Omental fat pad (tissue), 4 donors: ENCODE measurements around the gene SFMBT1. TPM values are rescaled to one million over a fixed set of nuclear protein-coding genes. Genes with fewer than 3 reads are reported as not detected.

Source experiments
- ATAC-seq: fragments of 150-250 bp; one replicate; pipeline ENCODE4 v1.9.1; 2016; ENCODE audit warnings: mild to moderate bottlenecking, moderate library complexity; ENCODE audit not compliant: low FRiP score
- DNase-seq: peaks from one replicate; pipeline ENCODE4 v3.0.0-alpha.2; 2019; ENCODE audit warnings: low spot score
- CTCF ChIP-seq, 3 donors: fragments of 450-650 bp; IDR thresholded peaks; one replicate each; pipeline ENCODE4 v1.5.1; 2016 to 2017; ENCODE audit warnings: antibody characterized with exemption in 3 of 3, mild to moderate bottlenecking in 3 of 3, moderate library complexity in 2 of 3
- total RNA-seq, 4 donors: library from RNA; depleted of rRNA; stranded (reverse); fragments of >200 nt; gene quantifications; one replicate each; pipeline ENCODE4 v1.1.0, GENCODE V29; 2016

The SFMBT1 gene
- total RNA-seq, 4 donors from 2014 or later, result 6.5 to 15.3 (median 8.7) TPM

DNA sequence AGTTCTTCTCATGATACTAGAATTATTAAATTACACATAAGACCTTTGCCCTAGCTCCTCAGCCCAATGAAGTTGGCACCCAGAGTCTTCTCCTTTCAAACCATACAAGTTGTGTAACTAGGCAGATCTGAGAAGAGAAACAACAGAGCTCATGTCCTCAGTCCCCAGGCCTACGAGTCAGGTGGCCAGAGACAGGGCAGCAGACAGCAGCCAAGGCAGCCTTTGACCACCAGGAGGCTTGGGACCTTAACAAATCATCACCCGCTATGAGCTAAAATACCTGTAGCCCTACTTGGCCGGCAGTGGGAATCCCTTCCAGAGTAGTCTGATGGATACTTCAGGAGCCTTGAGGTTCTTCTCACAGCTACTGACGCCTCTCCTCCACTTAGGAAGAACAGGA is 166.8 kb downstream of the SFMBT1 start:
- DNase-seq (no peak), ATAC-seq (no peak)
- TF ChIP-seq CTCF (IDR thresholded peaks at IDR 0.05), result no peak

DNA sequence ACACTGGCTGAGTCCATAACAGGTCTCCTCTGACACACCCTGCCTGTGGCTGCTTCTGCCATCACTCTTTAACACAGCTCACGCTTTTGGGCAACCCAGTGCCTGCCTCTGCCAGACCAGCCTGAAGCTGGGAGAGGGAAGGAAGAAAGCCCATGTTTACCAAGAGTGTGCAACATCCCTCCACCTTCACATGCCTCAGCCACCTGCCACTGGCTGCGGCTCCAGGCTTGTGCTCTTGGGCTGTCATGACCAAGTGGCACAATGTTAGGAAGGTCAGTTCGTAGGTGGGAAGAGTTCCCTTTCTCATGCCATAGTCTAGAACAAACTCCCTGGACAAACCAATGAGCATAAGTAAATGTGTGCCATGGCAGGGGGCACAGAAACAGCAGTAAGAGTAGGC is 168.8 kb downstream of the SFMBT1 start:
- ATAC-seq (no peak), DNase-seq (no peak)
- TF ChIP-seq CTCF (IDR thresholded peaks at IDR 0.05), result no peak

GRCh38 chr3:52874864-52875587 is 170.8 kb downstream of the SFMBT1 start:
- DNase-seq (no peak), ATAC-seq (no peak)
- TF ChIP-seq CTCF (IDR thresholded peaks at IDR 0.05), result no peak

DNA sequence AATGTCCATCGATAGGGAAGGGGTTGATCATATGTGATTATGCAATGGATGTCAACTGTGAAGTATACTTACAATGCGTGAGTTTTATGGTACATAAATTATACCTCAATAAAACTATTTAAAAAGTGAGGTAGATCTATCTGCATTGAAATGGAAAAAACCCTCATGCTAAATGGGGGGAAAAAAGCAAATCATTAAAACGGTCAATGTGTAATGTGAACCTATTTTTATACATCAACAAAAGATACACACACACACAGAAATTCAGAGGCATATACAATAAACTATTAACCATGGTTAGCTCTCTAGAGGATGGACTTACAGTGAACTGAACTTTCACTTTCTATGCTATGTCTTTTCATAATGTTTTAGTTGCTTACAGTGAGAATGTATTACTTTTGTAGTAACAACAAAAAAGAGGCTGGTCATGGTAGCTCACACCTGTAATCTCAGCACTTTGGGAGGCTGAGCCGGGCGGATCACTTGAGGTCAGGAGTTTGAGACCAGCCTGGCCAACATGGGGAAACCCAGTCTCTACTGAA is 171.6 kb downstream of the SFMBT1 start:
- no peak for ATAC-seq
- TF ChIP-seq CTCF (IDR thresholded peaks at IDR 0.05), result no peak
- no peak for DNase-seq

- TF ChIP-seq CTCF (IDR thresholded peaks at IDR 0.05), result no peak
- DNase-seq, result no peak
- no peak for ATAC-seq
These were observed 172.3 kb downstream of the SFMBT1 start for GRCh38 chr3:52873433-52874159.

DNA sequence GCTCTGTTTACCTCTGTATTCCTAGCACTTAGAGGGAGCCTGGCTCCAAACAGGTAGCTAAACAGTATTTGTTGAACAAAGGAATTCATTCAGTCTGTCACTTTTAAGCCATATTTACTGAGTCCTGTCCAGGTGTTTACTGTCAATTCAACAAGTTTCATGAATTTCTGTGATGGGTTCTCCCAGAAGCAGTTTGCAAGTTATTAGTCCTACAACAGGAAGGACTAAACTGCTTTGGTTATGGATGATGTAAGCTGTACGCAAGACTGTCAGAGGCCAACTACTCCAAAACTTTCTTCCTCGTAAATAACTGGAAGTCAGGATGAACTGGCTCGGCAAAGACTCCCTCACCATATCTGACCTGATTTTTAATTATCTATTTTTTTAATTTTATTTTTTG is 173.6 kb downstream of the SFMBT1 start:
- ATAC-seq (no peak), DNase-seq (no peak)
- TF ChIP-seq CTCF (IDR thresholded peaks at IDR 0.05), result no peak
